ENCODE results near the gene PHF20.
"Not testable (repeated sequence)": the region's sequence is repeated elsewhere in the genome, so short reads cannot be mapped to it uniquely, and the experiment has no call there.

Gene PHF20

GRCh38 chr20:35920523-35920922 lies 148.7 kb downstream of the PHF20 start:
- no peak for DNase-seq (ENCODE audit: low read depth in 2 of 2)

GRCh38 chr20:35929301-35929700 lies 157.5 kb downstream of the PHF20 start:
- DNase-seq (ENCODE audit: low read depth in 2 of 2): no peak

GRCh38 chr20:35934050-35934449 lies 162.2 kb downstream of the PHF20 start:
- DNase-seq (ENCODE audit: low read depth in 2 of 2): no peak

GRCh38 chr20:35939264-35939663 lies 167.4 kb downstream of the PHF20 start:
- no peak for DNase-seq (ENCODE audit: low read depth in 2 of 2)

- no peak for DNase-seq (ENCODE audit: low read depth in 2 of 2)
Measured at GRCh38 chr20:35941620-35942019, 169.8 kb downstream of the PHF20 start.

- no peak for DNase-seq (ENCODE audit: low read depth in 2 of 2)
Measured at GRCh38 chr20:35942243-35942642, 170.4 kb downstream of the PHF20 start.

- DNase-seq (ENCODE audit: low read depth in 2 of 2): peak in 1 of 2 donors; percentile 12
Measured at GRCh38 chr20:35947489-35947888, 175.7 kb downstream of the PHF20 start.

- DNase-seq (ENCODE audit: low read depth in 2 of 2): no peak
Measured at GRCh38 chr20:35947907-35948306, 176.1 kb downstream of the PHF20 start.

GRCh38 chr20:35950093-35950492 lies 178.3 kb downstream of the PHF20 start:
- no peak for DNase-seq (ENCODE audit: low read depth in 2 of 2)

- not testable (repeated sequence) for DNase-seq (ENCODE audit: low read depth in 2 of 2)
Measured at GRCh38 chr20:35952080-35952479, 180.3 kb downstream of the PHF20 start.

GRCh38 chr20:35952480-35953386 lies 180.9 kb downstream of the PHF20 start:
- DNase-seq (ENCODE audit: low read depth in 2 of 2): no peak

GRCh38 chr20:35953387-35954199 lies 181.8 kb downstream of the PHF20 start:
- DNase-seq (ENCODE audit: low read depth in 2 of 2): peak; percentile 36 to 55

- DNase-seq (ENCODE audit: low read depth in 2 of 2): peak; percentile 96 to 97
Measured at GRCh38 chr20:35954200-35954906, 182.5 kb downstream of the PHF20 start, which contains the start of gene SCAND1. Gene SCAND1 (minus strand): TSS chr20:35954502. CDS start chr20:35954284, 218 bp downstream.

- DNase-seq (ENCODE audit: low read depth in 2 of 2): peak in 1 of 2 donors; percentile 2
Measured at GRCh38 chr20:35954907-35955251, 183.1 kb downstream of the PHF20 start.

GRCh38 chr20:35956616-35957015 lies 184.8 kb downstream of the PHF20 start:
- DNase-seq (ENCODE audit: low read depth in 2 of 2): no peak

- not testable (repeated sequence) for DNase-seq (ENCODE audit: low read depth in 2 of 2)
Measured at GRCh38 chr20:35959291-35959690, 187.5 kb downstream of the PHF20 start.

- DNase-seq (ENCODE audit: low read depth in 2 of 2): no peak
Measured at GRCh38 chr20:35963878-35964277, 192.1 kb downstream of the PHF20 start.

- no peak for DNase-seq (ENCODE audit: low read depth in 2 of 2)
Measured at GRCh38 chr20:35967979-35968640, 196.3 kb downstream of the PHF20 start, which contains the start of gene CNBD2. Gene CNBD2 (plus strand): TSS chr20:35968590. CDS start chr20:35968763, 173 bp downstream.

GRCh38 chr20:35968930-35969329 lies 197.1 kb downstream of the PHF20 start:
- no peak for DNase-seq (ENCODE audit: low read depth in 2 of 2)

GRCh38 chr20:35971981-35972380 lies 200.2 kb downstream of the PHF20 start:
- no peak for DNase-seq (ENCODE audit: low read depth in 2 of 2)

- DNase-seq (ENCODE audit: low read depth in 2 of 2): no peak
Measured at GRCh38 chr20:35972462-35972861, 200.6 kb downstream of the PHF20 start.

Measured in stimulated activated CD8-positive, alpha-beta memory T cell treated with anti-CD3 and anti-CD28 coated beads, Interleukin-2, amount 100 ng/mL, for 48 hours (primary cell).